Natural killer cell treated with Interleukin-12 subunit alpha and Interleukin-12 subunit beta and Interleukin-15 and Interleukin-18, amount 100 ng/mL, for 72 hours (primary cell): Measurements from ENCODE around the gene TBC1D10A. TPM values are rescaled to one million over a fixed set of nuclear protein-coding genes. Genes with fewer than 3 reads are reported as not detected.

Experiments used
- ATAC-seq, 2 donors: fragments of 150-1000 bp; cut with Tn5 transposase in 1 of 2; sonication (Bioruptor Pico), chemical (Tn5 transposase) in 1 of 2; 2 replicates each; pipeline ENCODE4 v1.10.0; 2021
- DNase-seq: peaks from one replicate; pipeline ENCODE4 v3.0.0; 2022; ENCODE audit warnings: low spot score
- H3K27ac Mint-ChIP-seq, 2 donors: 1 replicate in 1 of 2; 2 replicates in 1 of 2; pipeline ENCODE4 v1.8.0; 2022; ENCODE audit warnings: mixed read lengths in 2 of 2, mild to moderate bottlenecking in 1 of 2, moderate library complexity in 1 of 2
- H3K27me3 Mint-ChIP-seq, 2 donors: 1 replicate in 1 of 2; 2 replicates in 1 of 2; pipeline ENCODE4 v1.8.0; 2022; ENCODE audit warnings: mixed read lengths in 2 of 2
- H3K36me3 Mint-ChIP-seq: one replicate; pipeline ENCODE4 v1.8.0; 2022; ENCODE audit warnings: mixed read lengths
- H3K4me1 Mint-ChIP-seq, 2 donors: 1 replicate in 1 of 2; 2 replicates in 1 of 2; pipeline ENCODE4 v1.8.0; 2022; ENCODE audit warnings: low read depth in 2 of 2, mixed read lengths in 2 of 2, mild to moderate bottlenecking in 1 of 2
- H3K4me3 Mint-ChIP-seq: one replicate; pipeline ENCODE4 v1.8.0; 2022; ENCODE audit warnings: mixed read lengths
- H3K9me3 Mint-ChIP-seq: 2 replicates; pipeline ENCODE4 v1.8.0; 2022; ENCODE audit warnings: mixed read lengths
- total RNA-seq, 2 donors: library from RNA; stranded (reverse); gene quantifications; one replicate each; pipeline ENCODE4 v1.2.3, GENCODE V29; 2022

Gene TBC1D10A
- total RNA-seq, 2 donors from 2014 or later, result 13.9 to 28.3 TPM

DNA sequence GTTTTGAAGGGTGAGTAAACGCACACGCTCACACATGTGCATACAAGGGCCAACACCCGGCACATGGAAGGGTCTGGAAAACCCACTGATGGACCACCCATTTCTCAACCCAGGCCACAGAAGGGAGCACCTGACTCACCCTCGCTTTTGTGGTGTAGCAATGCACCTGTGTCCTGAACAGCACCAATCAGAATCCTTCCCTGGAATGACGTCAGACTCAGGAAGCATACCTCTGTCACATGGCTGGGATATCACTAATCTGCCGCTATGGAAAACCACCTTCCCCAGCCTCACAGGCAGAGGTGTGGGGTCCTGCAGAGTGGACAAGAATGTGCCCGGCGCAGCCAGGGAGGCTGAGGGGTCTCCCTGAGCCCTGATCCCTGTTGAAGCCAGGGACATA, 51.1 kb downstream of the TBC1D10A start:
- H3K27ac Mint-ChIP-seq, result peak overlapping the region in 1 of 2 donors; percentile 5
- peaks cover 35 to 37% of the 10 kb centered on the region in 2 donors for H3K4me1 Mint-ChIP-seq
- no peak overlapping the region for H3K4me3 Mint-ChIP-seq
- H3K9me3 Mint-ChIP-seq, result no peaks in the 10 kb centered on the region
- peaks cover 0 to 19% of the 10 kb centered on the region in 2 donors for H3K27me3 Mint-ChIP-seq
- ATAC-seq (no peak), DNase-seq (no peak)
- no peaks in the 10 kb centered on the region for H3K36me3 Mint-ChIP-seq

DNA sequence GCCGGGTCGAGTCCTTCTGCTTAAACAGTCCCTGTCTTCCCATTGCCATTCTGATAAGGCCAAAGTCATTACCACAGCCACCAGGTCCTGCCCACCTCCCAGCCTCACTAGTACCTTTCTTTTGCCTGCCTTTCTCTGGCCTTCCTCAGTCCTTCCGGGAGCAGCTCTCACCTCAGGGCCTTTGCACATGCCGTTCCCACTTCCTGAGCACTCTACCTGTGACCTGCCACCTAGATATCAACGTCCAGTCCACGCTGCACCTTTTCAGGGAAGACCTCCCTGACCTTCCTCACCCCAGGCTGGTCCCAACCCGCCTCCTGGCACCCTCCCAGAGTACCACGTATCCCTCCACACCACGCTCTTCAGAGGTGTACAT, 52.3 kb downstream of the TBC1D10A start:
- no peak overlapping the region for H3K27ac Mint-ChIP-seq
- no peaks in the 10 kb centered on the region for H3K9me3 Mint-ChIP-seq
- DNase-seq, result no peak
- no peak for ATAC-seq
- H3K36me3 Mint-ChIP-seq, result no peaks in the 10 kb centered on the region
- H3K4me1 Mint-ChIP-seq, result peaks cover 31 to 35% of the 10 kb centered on the region in 2 donors
- peaks cover 0 to 19% of the 10 kb centered on the region in 2 donors for H3K27me3 Mint-ChIP-seq
- no peak overlapping the region for H3K4me3 Mint-ChIP-seq

DNA sequence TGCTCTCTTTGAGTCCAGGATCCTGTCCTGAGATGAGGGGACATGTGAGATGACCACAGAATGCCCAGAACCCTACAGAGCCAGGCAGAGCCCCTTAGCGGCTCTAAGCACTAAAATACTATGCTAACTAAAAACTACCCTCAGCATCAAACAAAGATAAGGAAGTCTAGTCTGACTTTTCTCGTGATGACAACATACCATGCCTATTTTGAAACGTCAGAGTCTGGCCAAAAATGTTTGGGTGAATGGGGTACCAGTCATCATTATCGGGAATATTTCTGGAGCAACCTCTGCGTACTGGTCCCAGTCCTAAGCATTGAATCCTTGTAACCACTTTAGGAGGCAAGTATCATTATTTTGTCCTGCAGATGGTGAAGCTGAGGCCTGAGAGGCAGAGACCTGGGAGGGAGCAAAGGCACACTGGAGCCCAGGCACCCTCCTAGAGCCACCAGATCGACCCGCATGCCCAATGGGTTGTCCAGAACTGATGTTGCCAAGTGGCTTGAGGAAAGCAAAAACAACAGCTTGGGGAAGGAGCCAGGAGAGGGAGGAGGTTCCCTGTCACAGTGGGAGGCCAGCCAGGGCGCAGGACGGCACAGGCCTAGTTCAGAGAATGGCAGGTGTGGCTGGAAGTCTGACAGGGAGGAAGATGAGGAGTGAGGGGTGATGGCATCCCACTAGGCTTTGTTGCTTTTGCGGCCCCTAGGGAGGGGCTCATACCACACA, 52.9 kb downstream of the TBC1D10A start:
- Mint-ChIP-seq H3K27me3 (peaks cover 0 to 19% of the 10 kb centered on the region in 2 donors), H3K4me1 (peaks cover 31 to 34% of the 10 kb centered on the region in 2 donors), H3K36me3 (no peaks in the 10 kb centered on the region), H3K27ac (peak overlapping the region; percentile 38 to 47), H3K4me3 (no peak overlapping the region), H3K9me3 (no peaks in the 10 kb centered on the region)
- ATAC-seq (no peak), DNase-seq (no peak)

DNA sequence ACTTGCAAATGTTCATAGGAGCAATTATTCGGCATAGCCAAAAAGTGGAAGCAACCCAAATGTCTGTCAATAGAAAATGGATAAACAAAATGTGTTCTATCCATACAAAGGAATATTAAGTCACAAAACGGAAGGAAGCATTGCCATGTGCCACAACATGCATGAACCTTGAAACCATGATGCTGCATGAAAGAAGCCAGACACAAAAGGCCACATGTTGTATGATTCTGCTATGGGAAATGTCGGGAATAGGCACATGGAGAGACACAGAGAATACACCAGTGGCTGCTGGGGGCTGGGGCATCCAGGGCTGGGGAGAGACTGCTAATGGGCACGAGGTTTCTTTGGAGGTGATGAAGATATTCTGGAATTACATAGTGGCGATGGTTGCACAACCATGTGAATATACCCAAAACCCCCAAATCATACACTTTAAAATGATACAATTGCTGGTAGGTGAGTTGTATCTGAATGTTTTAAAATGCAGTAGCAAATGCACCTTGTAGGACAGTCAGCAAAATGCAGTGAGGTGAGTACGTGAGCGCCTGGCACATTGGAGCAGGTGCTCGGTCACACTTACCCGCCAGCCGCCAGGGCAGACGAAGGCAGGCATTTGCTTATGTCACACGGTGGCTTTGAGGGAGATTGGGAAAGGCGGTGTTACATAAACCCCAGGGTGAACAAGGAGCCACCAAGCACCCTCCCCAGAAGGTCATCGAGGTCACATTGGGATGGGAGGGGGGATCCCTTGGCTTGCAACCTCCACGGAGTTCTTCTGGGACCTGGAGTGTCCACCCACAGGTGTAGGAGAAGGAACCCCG, 53.8 kb downstream of the TBC1D10A start:
- Mint-ChIP-seq H3K27ac (peak overlapping the region; percentile 38 to 47), H3K27me3 (peaks cover 0 to 18% of the 10 kb centered on the region in 2 donors), H3K4me1 (peaks cover 34 to 38% of the 10 kb centered on the region in 2 donors), H3K36me3 (no peaks in the 10 kb centered on the region), H3K9me3 (no peaks in the 10 kb centered on the region), H3K4me3 (no peak overlapping the region)
- DNase-seq, result no peak
- ATAC-seq, result no peak

DNA sequence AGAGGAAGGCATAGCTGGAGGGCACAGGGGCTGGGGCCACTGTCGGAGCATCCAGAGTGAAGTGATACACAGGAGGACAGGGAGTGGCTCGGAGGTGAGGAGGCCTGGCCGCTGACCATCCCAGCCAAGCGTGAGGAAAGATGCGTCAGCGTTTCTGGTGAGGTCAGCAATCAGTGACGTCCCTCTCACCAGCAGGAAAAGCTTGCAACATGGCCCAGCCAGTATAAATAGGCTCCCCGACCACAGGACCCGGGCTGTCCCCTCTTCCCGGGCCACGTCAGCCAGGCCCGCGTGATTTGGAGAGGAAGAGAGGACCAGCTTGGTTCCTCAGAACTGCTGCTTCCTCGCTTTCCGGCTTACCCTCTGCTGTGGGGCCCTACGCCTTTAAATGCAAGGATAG, 55.9 kb downstream of the TBC1D10A start:
- no peak for ATAC-seq

DNA sequence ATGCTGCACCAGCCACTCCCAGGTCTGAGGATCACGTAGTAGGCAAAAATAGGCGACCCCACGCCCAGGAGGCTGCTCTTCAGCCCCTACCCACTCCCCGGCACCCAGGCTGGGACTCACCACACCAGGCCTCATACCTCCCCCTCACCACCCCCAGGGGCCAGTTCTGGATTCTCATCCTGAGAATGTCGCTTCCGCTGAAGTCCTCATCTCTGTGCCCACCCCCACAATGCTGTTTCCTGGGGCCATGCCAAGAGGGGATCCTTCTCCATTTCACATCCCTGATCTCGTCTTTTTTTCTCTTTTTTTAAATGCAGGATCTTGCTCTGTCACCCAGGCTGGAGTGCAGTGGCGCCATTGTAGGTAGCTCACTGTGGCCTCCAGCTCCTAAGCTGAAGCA, 58.4 kb downstream of the TBC1D10A start:
- H3K36me3 Mint-ChIP-seq, result no peaks in the 10 kb centered on the region

More for the DNA sequence above, 55.9 kb downstream of the TBC1D10A start:
- peak overlapping the region; percentile 33 to 41 for H3K27ac Mint-ChIP-seq
- H3K27me3 Mint-ChIP-seq, result peaks cover 0 to 7% of the 10 kb centered on the region in 2 donors
- H3K4me1 Mint-ChIP-seq, result peaks cover 32 to 38% of the 10 kb centered on the region in 2 donors
- H3K9me3 Mint-ChIP-seq, result no peaks in the 10 kb centered on the region
- H3K4me3 Mint-ChIP-seq, result peak overlapping the region; percentile 11
- no peaks in the 10 kb centered on the region for H3K36me3 Mint-ChIP-seq
- DNase-seq, result no peak

DNA sequence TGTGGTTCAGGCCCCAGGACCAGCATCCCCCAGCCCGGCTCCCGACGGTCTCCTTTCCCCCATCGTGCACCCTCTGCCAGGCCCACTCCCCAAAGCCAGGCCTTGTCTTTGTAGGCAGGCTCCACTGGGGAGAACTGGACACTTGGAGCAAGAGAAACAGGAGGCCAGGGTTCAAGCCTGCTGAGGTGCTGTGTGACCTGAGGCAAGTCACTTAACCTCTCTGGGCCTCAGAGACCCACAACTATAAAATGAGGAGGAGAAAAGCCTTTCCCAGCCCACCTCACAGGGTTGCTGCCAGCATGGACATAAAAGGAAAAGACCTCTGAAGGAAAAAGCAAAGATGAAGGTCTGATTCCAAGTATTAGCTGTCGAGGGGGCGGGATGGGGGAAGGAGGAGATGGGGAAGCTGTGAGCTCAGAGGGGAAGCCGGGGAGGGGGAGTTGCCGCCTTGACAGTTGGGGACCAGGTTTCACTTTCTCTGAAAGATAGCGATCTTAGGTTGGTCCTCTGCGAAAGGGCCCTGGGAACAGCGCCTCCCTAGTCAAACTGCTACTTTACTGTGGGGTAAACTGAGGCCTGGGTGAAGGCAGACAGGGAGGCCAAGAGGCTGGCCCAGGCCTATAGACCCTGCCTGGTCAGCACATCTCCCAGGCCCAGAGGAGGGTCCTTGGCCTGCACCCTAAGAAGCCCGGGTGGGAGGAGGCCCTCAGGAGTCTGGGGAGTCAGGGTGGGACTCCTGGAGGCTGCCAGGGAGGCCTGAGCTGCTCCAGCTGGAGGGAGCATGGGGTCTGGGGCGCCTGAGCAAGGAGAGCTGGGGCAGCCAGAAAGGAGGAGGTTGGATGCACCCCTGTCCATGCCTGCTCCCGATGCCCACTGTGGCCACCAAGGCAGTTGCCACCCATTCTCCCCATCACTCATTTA, 59.1 kb downstream of the TBC1D10A start:
- Mint-ChIP-seq H3K4me1 (peaks cover 26 to 35% of the 10 kb centered on the region in 2 donors), H3K27me3 (no peaks in the 10 kb centered on the region), H3K9me3 (no peaks in the 10 kb centered on the region), H3K4me3 (peak overlapping the region; percentile 91), H3K36me3 (no peaks in the 10 kb centered on the region), H3K27ac (peak overlapping the region; percentile 94 to 97)
- ATAC-seq, result peak in 1 of 2 donors; percentile 15
- DNase-seq, result no peak

More for the DNA sequence above, 58.4 kb downstream of the TBC1D10A start:
- peaks cover 29 to 35% of the 10 kb centered on the region in 2 donors for H3K4me1 Mint-ChIP-seq
- peak overlapping the region; percentile 91 for H3K4me3 Mint-ChIP-seq
- DNase-seq (no peak), ATAC-seq (no peak)
- H3K27ac Mint-ChIP-seq, result peak overlapping the region; percentile 94 to 97
- no peaks in the 10 kb centered on the region for H3K9me3 Mint-ChIP-seq
- no peaks in the 10 kb centered on the region for H3K27me3 Mint-ChIP-seq

DNA sequence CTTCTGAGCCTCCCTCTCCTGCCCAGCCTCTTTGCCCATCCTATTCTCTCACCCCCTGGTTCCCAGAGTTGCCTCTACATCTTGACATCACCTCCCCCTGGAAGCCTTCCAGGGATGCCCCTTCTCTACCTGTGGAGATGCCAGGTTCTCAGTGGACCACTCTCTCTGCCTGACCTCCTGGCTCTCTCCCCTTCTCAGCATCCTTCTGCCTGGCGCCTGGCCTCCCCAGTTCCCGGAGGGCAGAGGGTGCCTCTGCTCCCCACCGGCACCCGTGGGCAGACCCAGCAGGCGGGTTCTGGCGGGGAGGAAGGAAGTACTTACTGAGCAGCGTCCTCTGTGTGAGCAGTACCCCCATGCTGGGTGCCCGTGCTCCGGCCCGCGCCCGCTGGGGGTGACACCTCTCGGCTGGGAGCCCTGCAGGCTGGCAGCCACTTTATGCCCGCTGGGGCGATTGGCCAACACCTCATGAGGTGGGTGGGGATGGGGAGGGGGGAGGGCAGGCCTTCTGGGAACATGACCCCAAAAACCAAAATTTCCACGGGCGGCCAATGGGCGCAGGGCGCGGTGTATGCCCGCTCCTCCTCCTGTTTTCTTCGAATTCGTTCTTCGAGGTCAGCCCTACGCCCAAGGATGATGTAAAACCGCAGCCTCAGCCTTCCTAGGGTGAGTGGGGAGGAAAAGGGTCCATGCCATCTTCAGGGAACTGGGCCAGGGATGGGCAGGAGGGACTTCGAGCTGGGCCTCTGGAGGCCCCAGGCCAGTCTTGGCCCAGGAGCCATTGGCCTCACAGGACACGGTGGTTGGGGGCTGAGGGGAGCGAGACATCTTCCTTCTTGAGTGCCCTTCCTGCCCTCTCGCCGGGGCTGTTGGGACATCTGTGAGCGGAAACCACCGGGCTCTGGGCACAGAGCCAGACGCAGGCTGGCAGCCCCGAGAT, 60.0 kb downstream of the TBC1D10A start, which contains the start of gene OSM:
Gene OSM (minus strand): TSS at position 407 of the 937 bp plus-strand sequence. CDS start 52 bp downstream, at position 355.
- ATAC-seq, result peak; percentile 64 to 72
- H3K4me1 Mint-ChIP-seq, result peaks cover 31 to 42% of the 10 kb centered on the region in 2 donors
- no peaks in the 10 kb centered on the region for H3K36me3 Mint-ChIP-seq
- peak within 1 kb of the TSS; percentile 91 for H3K4me3 Mint-ChIP-seq
- H3K27me3 Mint-ChIP-seq, result no peaks in the 10 kb centered on the region
- DNase-seq, result peak; percentile 85
- peak within 1 kb of the TSS; percentile 94 to 97 for H3K27ac Mint-ChIP-seq
- no peaks in the 10 kb centered on the region for H3K9me3 Mint-ChIP-seq

DNA sequence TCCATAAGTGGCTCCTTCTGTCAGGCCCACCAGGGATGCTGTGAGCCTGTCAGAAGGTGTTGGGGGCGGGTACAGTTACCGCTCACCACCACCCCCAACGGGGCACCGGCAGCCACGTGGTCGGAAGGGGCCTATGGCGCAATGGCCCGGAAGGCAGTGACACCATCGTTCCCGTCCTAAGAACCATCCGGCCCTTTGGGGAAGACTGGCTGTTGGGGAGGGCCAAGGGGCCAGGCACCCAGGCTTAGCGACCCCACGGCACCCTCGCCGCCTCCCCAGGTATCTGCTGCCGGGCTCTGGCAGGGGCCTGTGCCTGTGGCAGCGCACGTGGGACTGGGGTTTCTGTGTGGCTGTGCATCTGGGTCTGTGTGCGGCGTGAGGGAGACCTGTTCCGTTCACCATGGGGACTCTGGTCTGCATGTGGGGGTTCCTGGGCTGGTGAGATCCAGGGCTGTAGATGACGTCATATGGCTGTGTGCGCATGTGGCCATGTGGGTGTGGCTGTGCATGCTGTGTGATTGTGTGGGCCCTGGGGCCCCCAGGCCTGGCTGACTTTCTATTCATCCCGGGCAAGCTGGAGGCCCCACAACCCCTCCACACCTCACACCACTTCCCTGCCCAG, 60.8 kb downstream of the TBC1D10A start:
- H3K9me3 Mint-ChIP-seq, result no peaks in the 10 kb centered on the region
- H3K4me1 Mint-ChIP-seq, result peaks cover 31 to 42% of the 10 kb centered on the region in 2 donors
- no peaks in the 10 kb centered on the region for H3K36me3 Mint-ChIP-seq

DNA sequence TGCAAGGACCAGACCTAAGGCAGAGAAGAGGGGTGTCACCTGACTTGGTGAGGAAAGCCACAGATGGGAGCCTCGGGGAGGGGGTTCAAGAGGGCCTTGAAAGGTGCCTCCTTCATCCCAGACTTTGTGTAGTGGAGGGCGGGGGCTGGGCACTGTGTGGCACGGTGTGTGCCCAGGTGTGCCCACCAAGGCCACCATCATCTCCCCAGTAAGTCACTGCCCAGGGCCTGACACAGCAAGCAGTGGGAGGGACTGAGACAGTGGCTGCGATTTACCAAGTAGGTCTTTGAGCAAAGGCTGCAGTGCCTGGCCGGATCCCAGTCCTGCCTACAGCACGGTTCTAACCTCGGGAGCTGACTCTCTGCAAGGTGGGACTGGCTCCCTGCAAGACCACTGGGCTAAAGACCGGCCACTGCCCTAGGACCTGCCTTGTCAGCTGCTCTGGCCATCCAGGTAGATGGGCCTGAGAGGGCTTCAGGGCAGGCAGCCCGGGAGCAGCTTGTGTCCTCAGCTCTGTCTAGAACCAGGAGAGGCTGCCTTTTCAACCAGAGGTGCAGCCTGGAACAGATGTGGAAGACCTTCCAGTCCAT, 61.5 kb downstream of the TBC1D10A start:
- peak overlapping the region; percentile 94 to 97 for H3K27ac Mint-ChIP-seq
- ATAC-seq (no peak), DNase-seq (no peak)
- H3K4me1 Mint-ChIP-seq, result peaks cover 31 to 38% of the 10 kb centered on the region in 2 donors
- no peaks in the 10 kb centered on the region for H3K27me3 Mint-ChIP-seq
- peak overlapping the region; percentile 91 for H3K4me3 Mint-ChIP-seq
- H3K36me3 Mint-ChIP-seq, result no peaks in the 10 kb centered on the region
- no peaks in the 10 kb centered on the region for H3K9me3 Mint-ChIP-seq

More for the DNA sequence above, 60.8 kb downstream of the TBC1D10A start:
- Mint-ChIP-seq H3K27me3 (no peaks in the 10 kb centered on the region), H3K4me3 (peak overlapping the region; percentile 91), H3K27ac (peak overlapping the region; percentile 94 to 97)
- DNase-seq (peak; percentile 91), ATAC-seq (peak; percentile 82 to 84)

DNA sequence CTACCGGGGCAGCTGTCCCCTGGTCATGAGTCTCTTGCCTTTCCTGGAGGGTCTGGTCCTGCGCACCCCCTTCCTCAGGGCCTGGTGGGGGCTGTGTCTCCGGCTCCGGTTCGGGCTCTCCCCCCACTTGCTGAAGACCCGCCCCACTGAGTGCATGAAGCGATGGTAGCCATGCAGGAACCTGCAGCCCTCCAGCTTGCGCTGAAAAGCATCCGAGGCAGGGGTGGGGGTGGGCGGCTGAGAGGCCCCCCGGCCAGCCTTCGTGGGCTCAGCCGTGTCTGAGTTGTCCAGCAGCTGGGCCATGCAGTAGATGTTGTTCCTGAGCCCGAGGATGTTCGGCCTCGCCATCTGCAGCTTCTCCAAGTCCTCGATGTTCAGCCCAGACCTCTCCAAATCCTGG, 62.9 kb downstream of the TBC1D10A start:
- H3K27ac Mint-ChIP-seq, result no peak overlapping the region
- ATAC-seq (no peak), DNase-seq (no peak)
- peak overlapping the region; percentile 74 for H3K4me3 Mint-ChIP-seq
- H3K36me3 Mint-ChIP-seq, result no peaks in the 10 kb centered on the region
- H3K9me3 Mint-ChIP-seq, result no peaks in the 10 kb centered on the region
- no peaks in the 10 kb centered on the region for H3K27me3 Mint-ChIP-seq
- peaks cover 31 to 38% of the 10 kb centered on the region in 2 donors for H3K4me1 Mint-ChIP-seq
